ENCODE measurements around the gene CASP3. TPM values are rescaled to one million over a fixed set of nuclear protein-coding genes. Genes with fewer than 3 reads are reported as not detected.
"Not testable (repeated sequence)": the region's sequence is repeated elsewhere in the genome, so short reads cannot be mapped to it uniquely, and the experiment has no call there.

Gene CASP3
- total and polyA plus RNA-seq, 12 donors = 7.9 to 24.8 (median 13.5) TPM

- H3K4me1 ChIP-seq = peaks cover 0 to 11% (median 0%) of the 10 kb centered on the region in 9 donors
- no peak overlapping the region for H3K4me3 ChIP-seq
- 62 to 66% methylated on average over 9 of the region's 9 CpGs for WGBS, 2 donors
- no peak overlapping the region for H3K27ac ChIP-seq
- H3K27me3 ChIP-seq = no peaks in the 10 kb centered on the region
- H3K36me3 ChIP-seq = no peaks in the 10 kb centered on the region
- TF ChIP-seq, protein P1, sequence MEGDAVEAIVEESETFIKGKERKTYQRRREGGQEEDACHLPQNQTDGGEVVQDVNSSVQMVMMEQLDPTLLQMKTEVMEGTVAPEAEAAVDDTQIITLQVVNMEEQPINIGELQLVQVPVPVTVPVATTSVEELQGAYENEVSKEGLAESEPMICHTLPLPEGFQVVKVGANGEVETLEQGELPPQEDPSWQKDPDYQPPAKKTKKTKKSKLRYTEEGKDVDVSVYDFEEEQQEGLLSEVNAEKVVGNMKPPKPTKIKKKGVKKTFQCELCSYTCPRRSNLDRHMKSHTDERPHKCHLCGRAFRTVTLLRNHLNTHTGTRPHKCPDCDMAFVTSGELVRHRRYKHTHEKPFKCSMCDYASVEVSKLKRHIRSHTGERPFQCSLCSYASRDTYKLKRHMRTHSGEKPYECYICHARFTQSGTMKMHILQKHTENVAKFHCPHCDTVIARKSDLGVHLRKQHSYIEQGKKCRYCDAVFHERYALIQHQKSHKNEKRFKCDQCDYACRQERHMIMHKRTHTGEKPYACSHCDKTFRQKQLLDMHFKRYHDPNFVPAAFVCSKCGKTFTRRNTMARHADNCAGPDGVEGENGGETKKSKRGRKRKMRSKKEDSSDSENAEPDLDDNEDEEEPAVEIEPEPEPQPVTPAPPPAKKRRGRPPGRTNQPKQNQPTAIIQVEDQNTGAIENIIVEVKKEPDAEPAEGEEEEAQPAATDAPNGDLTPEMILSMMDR (IDR thresholded peaks at IDR 0.05) = no peak
- intact Hi-C loops (cut with DNase I) = no loop called here
- DNase-seq (peak; percentile 16 to 19), ATAC-seq (peak in 7 of 8 donors; percentile 25 to 78 (median 69))
- H3K9me3 ChIP-seq = peaks cover 0 to 13% (median 0%) of the 10 kb centered on the region in 11 donors
These were observed 31.5 kb downstream of the CASP3 start for GRCh38 chr4:184617600-184618196.

DNA sequence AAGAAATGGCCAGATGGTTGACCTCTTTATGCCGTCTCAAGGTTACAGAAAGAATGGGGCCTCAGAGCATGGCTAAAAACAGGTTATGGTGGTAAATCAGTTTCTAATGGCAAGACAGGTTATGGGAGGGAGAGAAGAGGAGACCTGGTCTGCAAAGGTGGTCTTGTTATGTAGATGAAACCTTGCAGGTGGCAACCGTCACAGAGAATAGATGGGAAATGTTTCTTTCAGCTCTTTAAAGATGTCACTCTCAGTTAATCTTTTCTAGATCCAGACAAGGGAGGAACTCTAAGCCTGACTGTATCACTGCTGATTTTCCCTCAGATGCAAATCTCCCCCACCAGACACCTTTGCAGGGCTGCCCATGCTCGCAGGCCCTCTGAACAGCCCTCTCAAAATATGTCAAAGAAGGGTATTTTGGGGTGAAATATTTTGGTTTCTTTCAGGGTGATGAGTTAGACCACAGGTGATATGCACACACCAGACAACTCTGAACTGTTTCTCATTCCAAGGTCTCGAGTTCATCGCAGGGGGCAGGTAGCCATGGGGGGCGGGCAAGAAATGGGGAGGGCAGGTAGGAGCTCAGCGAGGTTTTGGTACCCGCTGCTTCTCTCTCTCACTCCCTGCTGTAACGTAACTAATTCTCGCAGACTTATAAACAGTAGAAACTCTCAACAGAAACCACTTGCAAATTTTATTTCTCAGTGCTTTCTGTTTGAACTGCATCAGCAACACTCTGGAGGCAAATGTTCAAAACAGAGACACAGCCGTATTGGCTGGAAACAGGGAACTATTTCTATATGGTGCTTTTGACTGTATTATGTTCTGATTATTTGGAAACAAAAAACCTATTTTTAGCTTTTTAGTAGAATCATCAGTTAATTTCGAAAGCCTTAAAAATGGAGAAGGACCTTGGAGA lies 32.4 kb downstream of the CASP3 start:
- WGBS, 2 donors = 83 to 84% methylated on average over 12 of the region's 12 CpGs
- Histone ChIP-seq H3K4me3 (no peak overlapping the region), H3K27me3 (no peaks in the 10 kb centered on the region), H3K36me3 (no peaks in the 10 kb centered on the region), H3K27ac (no peak overlapping the region), H3K9me3 (peaks cover 0 to 13% (median 0%) of the 10 kb centered on the region in 11 donors), H3K4me1 (peaks cover 0 to 11% (median 0%) of the 10 kb centered on the region in 9 donors)
- no peak for DNase-seq
- no peak for ATAC-seq
- TF ChIP-seq, protein P1 (IDR thresholded peaks at IDR 0.05) = no peak
- intact Hi-C loops (cut with DNase I) = no loop called here

DNA sequence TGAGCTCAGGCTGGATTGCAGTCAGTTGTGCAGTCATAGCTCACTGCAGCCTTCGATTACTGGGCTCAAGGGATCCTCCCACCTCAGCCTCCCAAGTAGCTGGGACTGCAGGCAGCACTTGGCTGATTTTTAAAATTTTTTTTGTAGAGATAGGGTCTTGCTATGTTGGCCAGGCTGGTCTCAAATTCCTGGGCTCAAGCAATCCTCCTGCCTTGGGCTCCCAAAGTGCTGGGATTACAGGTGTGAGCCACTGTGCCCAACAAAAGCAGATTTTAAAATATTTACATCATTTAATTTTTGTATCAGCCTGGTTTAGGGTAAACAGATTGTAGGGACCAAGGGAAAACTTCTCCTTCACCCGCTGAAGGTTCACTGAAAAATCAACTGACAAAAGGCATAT lies 33.1 kb downstream of the CASP3 start:
- 83 to 85% methylated on average over 2 of the region's 2 CpGs for WGBS, 2 donors
- intact Hi-C loops (cut with DNase I); ATAC-seq; H3K27me3 ChIP-seq; H3K27ac ChIP-seq; H3K36me3 ChIP-seq; DNase-seq; H3K4me3 ChIP-seq: not testable (repeated sequence)
- Histone ChIP-seq H3K4me1 (peaks cover 0 to 11% (median 0%) of the 10 kb centered on the region in 9 donors), H3K9me3 (peaks cover 0 to 13% (median 0%) of the 10 kb centered on the region in 11 donors)

GRCh38 chr4:184614509-184614908 lies 34.7 kb downstream of the CASP3 start:
- H3K4me1 ChIP-seq = peaks cover 0 to 11% (median 0%) of the 10 kb centered on the region in 9 donors
- no peak overlapping the region for H3K27ac ChIP-seq
- DNase-seq (no peak), ATAC-seq (no peak)
- no peaks in the 10 kb centered on the region for H3K27me3 ChIP-seq
- H3K9me3 ChIP-seq = peaks cover 0 to 13% (median 0%) of the 10 kb centered on the region in 11 donors
- no peaks in the 10 kb centered on the region for H3K36me3 ChIP-seq
- intact Hi-C loops (cut with DNase I) = no loop called here
- no peak overlapping the region for H3K4me3 ChIP-seq
- TF ChIP-seq, protein P1 (IDR thresholded peaks at IDR 0.05) = no peak
- 90 to 94% methylated on average over 3 of the region's 3 CpGs for WGBS, 2 donors
